Measurements from ENCODE around the gene ASAH2. TPM values are rescaled to one million over a fixed set of nuclear protein-coding genes. Genes with fewer than 3 reads are reported as not detected.

The ASAH2 gene
- total and polyA plus RNA-seq, 2 donors (not counting 1 experiment from before 2014, with no cell fraction given), result 0.25 to 0.44 TPM

- H2AFZ ChIP-seq (ENCODE audit: insufficient read depth, low read depth, low read length, poor library complexity, severe bottlenecking), result no peak overlapping the region
- no peak overlapping the region for H3K27ac ChIP-seq (ENCODE audit: low read length in 2 of 2)
- no peak overlapping the region for H3K4me2 ChIP-seq (replicated peaks; ENCODE audit: low read depth, low read length, poor library complexity, severe bottlenecking)
- ChIA-PET POLR2A (no interaction called here), CTCF (interaction anchor here (1.5 kb wide), 1 partner anchor 20 kb away, joined by 4 read pairs; no protein-coding TSS in a partner anchor)
- Mint-ChIP-seq H3K27me3 (peaks cover 58% of the 10 kb centered on the region), H3K4me1 (no peaks in the 10 kb centered on the region), H3K4me3 (no peak overlapping the region), H3K9me3 (ENCODE audit: insufficient read depth) (no peaks in the 10 kb centered on the region), H3K27ac (no peak overlapping the region)
- intact Hi-C loops (cut with micrococcal nuclease), result no loop called here
- WGBS (ENCODE audit: insufficient coverage), result 83% methylated on average over 3 of the region's 5 CpGs
- H3K27me3 ChIP-seq (replicated peaks in 1 of 4; ENCODE audit: control extremely low read depth in 1 of 4, control insufficient read depth in 3 of 4, insufficient read depth in 4 of 4, low read length in 3 of 4), result peaks cover 0 to 18% (median 11%) of the 10 kb centered on the region in 4 experiments
- no peaks in the 10 kb centered on the region for H3K36me3 ChIP-seq (replicated peaks in 1 of 2; ENCODE audit: control extremely low read depth in 1 of 2, control insufficient read depth in 1 of 2, extremely low read depth in 1 of 2, insufficient read depth in 2 of 2, low read length in 1 of 2)
- DNase-seq, result no peak
- peaks cover 0 to 3% (median 0%) of the 10 kb centered on the region in 3 donors for H3K9me3 ChIP-seq (ENCODE audit: control extremely low read depth in 1 of 3, control insufficient read depth in 2 of 3, insufficient read depth in 1 of 3, low read length in 2 of 3)
- H3K4me3 ChIP-seq (ENCODE audit: control extremely low read depth in 1 of 5, extremely low read depth in 1 of 5, insufficient read depth in 1 of 5, low read depth in 2 of 5, low read length in 4 of 5), result no peak overlapping the region
- no peak for ATAC-seq (ENCODE audit: low read depth)
- no peaks in the 10 kb centered on the region for H3K79me2 ChIP-seq (ENCODE audit: control insufficient read depth, insufficient read depth, low read length)
- H4K20me1 ChIP-seq (ENCODE audit: control insufficient read depth, insufficient read depth, low read length, poor library complexity, severe bottlenecking), result no peaks in the 10 kb centered on the region
- no peak overlapping the region for H3K9ac ChIP-seq (ENCODE audit: low read length)
- H3K4me1 ChIP-seq (ENCODE audit: control insufficient read depth in 2 of 2, insufficient read depth in 2 of 2, low read length in 2 of 2), result no peaks in the 10 kb centered on the region
- TF ChIP-seq EZH2 (IDR thresholded peaks at IDR 0.05; ENCODE audit: borderline replicate concordance, insufficient read depth, low read depth, low read length, poor library complexity, severe bottlenecking), result no peak
- no peak for TF ChIP-seq CTCF (IDR thresholded peaks at IDR 0.05)
These were observed 28.9 kb upstream of the ASAH2 start for GRCh38 chr10:50280049-50280841.

- H3K4me3 Mint-ChIP-seq, result no peak overlapping the region
- ATAC-seq (ENCODE audit: low read depth) (no peak), DNase-seq (no peak)
- ChIA-PET POLR2A (no interaction called here), CTCF (interaction anchor here (1.5 kb wide), 1 partner anchor 19 kb away, joined by 4 read pairs; no protein-coding TSS in a partner anchor)
- H3K9me3 ChIP-seq (ENCODE audit: control extremely low read depth in 1 of 3, control insufficient read depth in 2 of 3, insufficient read depth in 1 of 3, low read length in 2 of 3), result peaks cover 0 to 3% (median 0%) of the 10 kb centered on the region in 3 donors
- intact Hi-C loops (cut with micrococcal nuclease), result loop anchor here (5.0 to 10.0 kb wide), 2 partner anchors 143 to 345 kb away; partner anchors contain the start of gene SGMS1
- H3K4me3 ChIP-seq (ENCODE audit: control extremely low read depth in 1 of 5, extremely low read depth in 1 of 5, insufficient read depth in 1 of 5, low read depth in 2 of 5, low read length in 4 of 5), result no peak overlapping the region
- H3K4me1 ChIP-seq (ENCODE audit: control insufficient read depth in 2 of 2, insufficient read depth in 2 of 2, low read length in 2 of 2), result no peaks in the 10 kb centered on the region
- H3K27me3 ChIP-seq (replicated peaks in 1 of 4; ENCODE audit: control extremely low read depth in 1 of 4, control insufficient read depth in 3 of 4, insufficient read depth in 4 of 4, low read length in 3 of 4), result peaks cover 0 to 18% (median 11%) of the 10 kb centered on the region in 4 experiments
- no peaks in the 10 kb centered on the region for H3K4me1 Mint-ChIP-seq
- no peaks in the 10 kb centered on the region for H4K20me1 ChIP-seq (ENCODE audit: control insufficient read depth, insufficient read depth, low read length, poor library complexity, severe bottlenecking)
- no peak overlapping the region for H3K27ac Mint-ChIP-seq
- H3K27me3 Mint-ChIP-seq, result peaks cover 58% of the 10 kb centered on the region
- H3K4me2 ChIP-seq (replicated peaks; ENCODE audit: low read depth, low read length, poor library complexity, severe bottlenecking), result no peak overlapping the region
- no peaks in the 10 kb centered on the region for H3K9me3 Mint-ChIP-seq (ENCODE audit: insufficient read depth)
- WGBS (ENCODE audit: insufficient coverage), result 86% methylated on average over 4 of the region's 5 CpGs
- H2AFZ ChIP-seq (ENCODE audit: insufficient read depth, low read depth, low read length, poor library complexity, severe bottlenecking), result no peak overlapping the region
- H3K79me2 ChIP-seq (ENCODE audit: control insufficient read depth, insufficient read depth, low read length), result no peaks in the 10 kb centered on the region
- H3K9ac ChIP-seq (ENCODE audit: low read length), result no peak overlapping the region
- no peaks in the 10 kb centered on the region for H3K36me3 ChIP-seq (replicated peaks in 1 of 2; ENCODE audit: control extremely low read depth in 1 of 2, control insufficient read depth in 1 of 2, extremely low read depth in 1 of 2, insufficient read depth in 2 of 2, low read length in 1 of 2)
- TF ChIP-seq CTCF (IDR thresholded peaks at IDR 0.05) (no peak), EZH2 (IDR thresholded peaks at IDR 0.05; ENCODE audit: borderline replicate concordance, insufficient read depth, low read depth, low read length, poor library complexity, severe bottlenecking) (no peak)
- H3K27ac ChIP-seq (ENCODE audit: low read length in 2 of 2), result no peak overlapping the region
These were observed 28.2 kb upstream of the ASAH2 start for GRCh38 chr10:50279489-50279888.

All from B cell (primary cell).